Measurements from ENCODE around the gene LRPAP1.
"Not testable (repeated sequence)": the region's sequence is repeated elsewhere in the genome, so short reads cannot be mapped to it uniquely, and the experiment has no call there.

Gene LRPAP1

DNA sequence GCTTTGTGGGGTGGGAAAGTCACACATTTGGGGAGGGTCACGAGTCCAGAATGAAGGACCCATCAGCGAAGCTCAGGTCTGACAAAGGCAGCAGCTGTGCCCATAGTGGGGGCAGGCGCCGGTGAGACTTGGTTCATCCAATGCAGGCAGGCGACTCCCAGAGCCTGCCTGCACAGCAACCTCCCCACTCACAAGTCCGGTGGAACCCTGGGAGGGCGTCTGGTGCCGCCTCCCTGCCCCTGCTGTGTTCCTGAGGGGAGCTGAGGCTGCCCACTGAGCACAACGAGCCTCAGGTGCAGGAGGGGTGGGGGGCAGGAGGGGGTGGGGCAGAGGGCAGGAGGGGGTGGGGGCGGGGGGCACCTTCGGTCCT is 13.7 kb downstream of the LRPAP1 start:
- DNase-seq, result no peak

DNA sequence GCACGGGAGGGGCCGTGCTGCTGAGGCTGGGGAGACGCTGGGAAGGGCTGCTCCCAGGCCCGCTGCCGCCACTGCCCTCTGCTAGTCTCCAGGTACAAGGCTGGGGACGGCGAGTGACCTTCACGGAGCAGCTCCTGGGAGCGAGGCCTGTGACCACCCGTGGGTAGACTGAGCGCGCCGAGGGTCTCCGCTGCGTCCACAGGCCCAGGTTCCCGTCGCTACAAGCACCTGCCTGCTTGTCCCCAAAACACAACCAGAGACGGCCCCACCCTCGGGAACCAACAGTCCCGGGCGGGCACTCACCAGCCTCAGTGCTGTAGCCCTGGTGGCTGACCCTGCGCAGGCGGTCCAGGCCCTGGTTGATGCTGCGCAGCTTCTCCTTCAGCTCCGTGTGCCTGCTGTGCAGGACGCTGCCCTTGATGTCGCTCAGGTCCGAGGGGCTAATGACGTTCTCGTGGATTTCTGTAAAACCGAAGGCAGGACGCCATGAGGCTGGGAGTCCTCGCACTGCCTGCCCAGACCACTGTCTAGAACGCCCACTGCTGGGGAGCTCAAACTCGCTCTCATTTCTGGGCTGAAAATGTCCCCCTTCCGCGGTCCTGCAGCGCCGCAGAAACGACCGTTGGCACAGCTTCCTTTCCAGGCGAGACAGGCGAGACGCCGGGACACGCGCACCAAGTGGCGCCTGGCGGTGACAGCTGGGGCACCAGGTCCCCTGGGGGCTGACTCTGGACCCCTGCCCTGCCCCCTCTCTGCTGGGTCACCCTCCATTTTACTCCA is 14.3 kb downstream of the LRPAP1 start:
- DNase-seq, result no peak

DNA sequence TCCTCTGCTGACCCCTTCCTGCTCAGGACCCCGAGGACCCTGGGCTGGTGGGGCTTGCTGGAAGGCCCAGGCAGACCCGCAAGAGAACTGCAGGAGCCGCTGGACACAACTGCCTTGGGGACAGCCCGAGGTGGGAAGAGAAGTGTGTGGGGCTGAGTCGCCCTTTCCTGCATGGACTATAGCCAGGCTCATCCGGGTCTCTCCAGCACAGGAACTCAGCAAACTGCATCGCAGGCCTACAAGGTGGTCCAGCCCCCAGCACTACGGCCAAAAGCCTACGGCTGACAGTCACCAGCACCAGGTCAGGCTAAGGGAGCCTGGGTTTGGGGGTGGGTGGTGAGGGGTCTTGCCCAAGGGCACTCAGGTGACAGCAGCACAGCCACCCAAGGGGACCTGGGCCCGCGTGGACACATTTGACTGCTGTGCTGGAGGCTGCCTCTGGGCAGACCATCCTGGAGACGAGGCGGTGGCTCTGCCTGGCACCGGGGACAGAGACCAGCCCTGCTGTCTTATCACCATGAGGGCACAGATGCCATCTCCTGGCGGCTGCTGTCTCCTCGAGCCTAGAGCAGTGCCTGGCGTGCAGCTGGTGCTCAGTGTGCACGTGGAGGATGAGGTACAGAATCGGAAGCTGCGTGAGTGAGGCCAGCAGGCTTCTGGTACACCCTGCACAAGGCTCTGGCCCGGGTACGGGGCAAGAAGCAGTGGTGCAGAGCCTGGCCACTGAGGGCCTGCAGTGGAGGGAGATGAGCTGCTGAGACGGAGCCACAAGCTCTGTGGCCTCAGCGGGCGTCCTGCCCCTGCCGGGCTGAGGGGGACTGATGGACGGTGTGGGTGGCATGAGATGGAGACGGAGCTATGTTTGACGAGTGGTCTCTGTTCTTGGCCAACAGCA is 15.1 kb downstream of the LRPAP1 start:
- DNase-seq, result no peak

DNA sequence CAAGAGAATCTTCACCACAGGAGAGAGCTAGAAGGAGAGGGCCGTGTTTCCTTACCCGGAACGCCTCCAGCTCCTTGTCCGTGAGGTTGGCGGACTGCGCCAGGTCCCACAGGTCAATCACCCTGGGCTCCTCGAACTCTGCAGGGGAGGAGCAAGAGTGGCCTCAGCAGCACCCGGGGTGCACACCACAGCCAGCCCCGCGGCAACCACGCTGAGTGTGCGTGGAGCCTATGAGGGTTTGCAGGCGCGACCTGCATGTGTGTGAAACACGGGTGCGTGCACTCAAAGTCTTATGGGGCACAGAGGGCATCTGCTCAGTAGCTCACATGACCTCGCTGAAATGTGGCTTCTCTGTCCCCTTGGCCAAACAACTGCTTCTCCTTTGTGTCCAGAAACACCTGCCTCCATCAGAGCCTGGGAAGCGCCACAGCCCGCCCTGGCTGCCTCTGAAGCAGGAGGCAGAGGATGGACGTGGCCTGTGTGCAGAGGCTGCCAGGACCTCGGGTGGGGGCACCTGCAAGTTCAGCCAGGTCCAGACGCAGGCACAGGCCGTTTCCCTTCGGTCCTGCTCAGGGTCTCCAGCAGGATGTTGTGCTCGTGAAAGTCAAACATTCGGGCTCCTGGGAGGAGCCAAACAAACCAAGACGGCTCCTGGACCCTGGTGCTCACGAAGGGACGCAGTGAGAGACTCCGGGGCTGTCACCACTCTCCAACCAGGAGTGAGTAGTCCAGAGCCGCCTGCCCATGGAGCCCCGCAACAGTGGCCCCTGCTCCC is 16.0 kb downstream of the LRPAP1 start:
- DNase-seq, result no peak

DNA sequence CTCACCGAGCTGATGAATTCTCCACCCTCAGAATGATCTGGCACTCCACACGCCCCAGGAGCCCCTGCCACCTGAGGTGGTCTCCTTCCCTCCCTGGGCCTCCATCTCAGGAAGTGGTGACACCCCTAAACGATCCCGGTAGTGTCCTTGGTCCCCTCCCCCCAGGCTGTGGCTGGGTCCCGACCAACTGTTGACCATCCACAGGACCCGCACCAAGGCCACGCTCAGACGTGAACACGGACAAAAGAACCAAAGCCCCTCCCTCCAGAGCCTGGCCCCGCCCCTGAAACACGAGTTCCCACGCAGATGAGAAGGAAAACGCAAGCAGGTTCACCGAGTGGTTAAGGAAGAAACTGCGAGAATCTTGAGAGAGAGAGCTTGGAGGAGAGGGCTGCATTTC is 16.6 kb downstream of the LRPAP1 start:
- DNase-seq, result no peak

DNA sequence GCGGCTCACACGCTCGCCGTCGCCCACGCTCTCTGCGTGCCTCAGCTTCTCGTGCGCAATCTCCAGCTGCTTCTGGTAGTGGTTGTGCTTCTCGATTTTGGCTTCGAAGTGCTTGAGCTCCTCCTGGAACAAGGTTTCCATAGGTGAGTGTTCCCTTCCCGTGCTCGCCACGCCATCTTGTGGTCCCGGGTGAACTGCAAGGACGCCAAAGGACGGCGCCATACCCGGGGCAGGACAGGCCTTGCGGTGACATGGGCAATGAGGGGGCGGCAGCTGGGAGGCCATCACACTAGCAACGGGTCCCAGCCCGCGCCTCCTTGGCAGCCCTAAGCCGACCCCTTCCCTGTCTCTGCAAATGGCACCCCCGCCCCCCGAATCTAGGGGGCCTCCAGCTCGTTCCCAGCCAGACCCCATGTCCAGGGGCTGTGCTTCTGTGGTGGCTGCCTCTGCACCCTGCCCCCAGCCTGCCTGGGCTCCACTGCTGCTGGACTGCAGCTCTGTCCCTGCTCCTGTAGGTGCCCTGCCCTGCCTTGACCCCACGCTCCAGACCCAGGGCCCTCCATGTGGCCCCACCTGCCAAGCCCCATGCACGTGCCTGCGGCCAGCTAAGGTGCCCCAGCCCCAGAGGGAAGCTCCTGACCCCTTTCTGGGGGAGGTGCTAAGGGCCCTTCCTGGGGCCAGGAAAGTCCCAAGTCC is 17.3 kb downstream of the LRPAP1 start:
- DNase-seq, result no peak

DNA sequence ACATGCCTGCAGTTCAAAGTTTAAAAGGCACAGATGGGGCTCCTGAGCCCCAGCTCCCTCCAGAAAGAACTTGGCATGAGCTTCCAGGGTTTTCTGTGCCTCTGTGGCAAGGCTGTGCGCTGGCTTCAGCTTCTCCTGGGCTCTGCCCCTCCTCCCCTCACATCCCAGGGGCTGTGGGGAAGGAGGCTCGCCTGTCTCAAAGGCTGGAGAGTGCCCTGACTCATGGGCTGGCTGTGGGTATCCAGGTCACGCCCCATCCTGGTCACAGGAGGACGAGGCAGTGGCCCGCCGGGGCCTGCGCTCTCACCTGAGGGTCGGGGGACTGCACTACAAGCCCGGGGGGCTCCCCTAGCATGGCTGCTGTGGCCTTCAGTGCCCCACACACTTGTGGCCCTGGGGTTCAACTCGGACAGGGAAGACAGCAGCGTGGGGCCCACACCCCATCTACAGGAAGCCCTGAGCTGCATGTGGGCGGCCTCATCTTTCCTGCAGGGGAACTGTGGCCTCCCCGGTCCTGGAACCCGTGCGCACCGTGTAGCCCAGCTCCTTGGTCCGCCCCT is 17.9 kb downstream of the LRPAP1 start:
- DNase-seq, result no peak

DNA sequence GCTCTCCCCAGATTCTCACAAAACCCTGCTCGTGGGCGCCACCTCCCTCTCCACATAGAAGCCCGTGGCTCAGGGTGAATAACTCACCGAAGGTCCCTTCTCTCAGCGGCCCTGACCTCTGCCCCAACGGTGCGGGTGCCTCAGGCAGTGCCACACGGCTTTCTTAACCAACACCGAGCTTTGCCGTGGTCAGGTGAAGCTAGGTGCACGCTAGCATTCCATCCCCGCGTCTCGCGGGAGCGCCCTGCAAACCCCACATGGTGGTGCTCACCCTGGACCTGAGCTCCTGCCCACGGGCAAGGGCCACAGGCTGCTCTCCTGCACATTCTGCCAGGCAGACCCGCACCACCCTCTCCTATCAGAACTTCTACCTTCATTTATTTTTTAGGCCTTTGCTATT is 18.4 kb downstream of the LRPAP1 start:
- DNase-seq, result no peak

DNA sequence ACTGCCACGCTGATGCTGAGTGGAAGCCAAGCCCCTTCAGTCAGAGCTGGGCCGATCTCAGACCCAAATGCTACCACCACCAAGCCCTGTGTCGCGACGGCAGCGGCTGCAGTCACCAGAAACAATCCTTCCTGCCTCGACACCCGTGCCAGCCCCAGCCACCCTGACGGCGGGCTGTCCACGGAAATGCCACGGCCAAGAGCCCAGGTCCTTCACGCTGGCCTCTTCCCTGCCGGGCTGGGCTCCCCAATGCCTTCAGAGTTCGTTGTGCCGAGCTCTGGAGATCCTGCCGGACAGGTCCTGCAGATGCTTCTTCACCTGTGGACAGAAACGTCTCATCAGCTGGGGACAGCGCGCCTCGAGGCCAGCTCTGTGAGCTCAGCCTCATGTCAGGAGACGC is 19.5 kb downstream of the LRPAP1 start:
- DNase-seq, result no peak

DNA sequence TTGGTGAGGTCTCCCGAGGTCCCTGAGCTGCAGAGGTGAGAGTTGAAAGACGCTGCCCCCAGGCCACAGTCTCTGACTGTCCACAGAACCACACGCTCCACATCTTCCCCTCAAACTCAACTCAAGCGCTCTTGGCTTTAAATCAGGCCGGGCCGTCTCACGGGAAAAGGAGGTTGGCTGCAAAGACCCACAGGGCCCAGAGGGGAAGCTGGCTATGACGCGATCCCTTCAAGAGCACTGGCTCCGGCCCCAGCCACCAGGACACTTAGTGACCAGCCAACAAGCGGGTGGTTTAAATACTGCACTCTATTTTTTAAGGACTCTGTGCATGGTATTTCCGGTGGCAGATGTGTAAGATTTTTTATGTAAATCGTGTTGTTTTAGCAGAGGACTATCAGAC is 19.9 kb downstream of the LRPAP1 start:
- no peak for DNase-seq

DNA sequence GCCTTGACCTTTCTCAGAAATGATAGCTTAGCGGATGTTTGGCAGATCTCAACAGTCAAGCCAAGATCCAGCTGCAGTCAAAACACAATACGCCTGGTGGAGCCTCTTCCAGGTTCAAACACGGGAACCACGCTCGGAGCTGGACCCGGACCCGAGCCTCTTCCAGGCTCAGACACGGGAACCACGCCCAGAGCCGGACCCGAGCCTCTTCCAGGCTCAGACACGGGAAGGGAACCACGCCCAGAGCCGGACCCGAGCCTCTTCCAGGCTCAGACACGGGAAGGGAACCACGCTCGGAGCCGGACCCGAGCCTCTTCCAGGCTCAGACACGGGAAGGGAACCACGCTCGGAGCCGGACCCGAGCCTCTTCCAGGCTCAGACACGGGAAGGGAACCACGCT is 20.6 kb downstream of the LRPAP1 start:
- not testable (repeated sequence) for DNase-seq

DNA sequence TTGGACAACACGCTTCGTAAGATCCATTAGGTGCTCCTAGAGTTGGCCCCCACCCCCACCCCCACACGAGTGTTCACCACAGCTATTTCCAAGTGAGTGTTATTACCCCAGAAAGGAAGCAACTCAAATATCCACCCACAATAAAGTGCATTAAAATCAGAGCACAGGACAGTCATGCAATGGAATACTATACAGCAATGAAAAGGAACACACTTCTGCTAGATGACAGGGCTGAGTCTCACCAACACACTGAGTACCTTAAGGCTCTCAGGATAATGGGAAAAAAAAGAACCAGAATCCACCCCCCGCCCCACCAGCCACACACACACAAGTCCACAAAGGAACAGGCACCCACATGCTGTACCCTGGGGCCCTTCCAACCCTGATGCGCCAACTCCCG is 21.0 kb downstream of the LRPAP1 start:
- DNase-seq, result no peak

DNA sequence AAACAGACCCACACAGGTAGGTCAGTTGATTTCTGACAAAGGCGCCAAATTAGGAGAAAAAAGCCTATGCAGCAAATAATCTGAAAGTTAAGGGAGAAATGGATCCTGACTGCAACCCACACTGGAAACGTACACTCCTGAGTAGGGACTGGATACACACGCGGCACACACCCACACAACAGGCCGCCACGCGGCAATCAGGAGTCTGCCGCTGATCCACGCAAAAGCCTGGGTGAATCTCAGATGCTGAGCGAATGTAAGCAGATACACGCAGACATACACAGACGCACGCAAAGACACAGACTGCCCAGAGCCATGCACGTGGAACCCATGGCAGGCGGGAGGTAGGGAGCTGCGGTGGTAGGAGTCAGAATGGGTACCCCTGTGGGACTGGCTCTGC is 21.7 kb downstream of the LRPAP1 start:
- DNase-seq, result no peak

DNA sequence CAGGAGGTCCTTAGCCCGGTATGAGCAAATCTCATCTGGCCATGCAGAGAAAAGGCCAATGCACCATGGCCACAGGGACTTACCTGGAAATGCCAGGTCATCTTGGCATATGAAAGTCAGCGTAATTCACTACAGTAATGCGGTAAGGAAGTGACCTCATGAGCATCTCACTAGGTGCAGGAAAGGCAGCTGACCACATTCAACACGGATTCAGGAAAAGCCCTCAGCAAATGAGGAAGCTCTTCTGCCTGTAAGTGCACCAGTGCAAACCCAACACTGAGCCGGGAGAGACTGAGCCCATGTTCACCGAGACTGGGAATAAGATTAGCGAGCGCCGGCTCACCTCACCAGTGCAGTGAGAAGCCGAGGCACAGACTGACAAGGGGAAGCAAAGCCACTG is 23.7 kb downstream of the LRPAP1 start:
- DNase-seq, result no peak

DNA sequence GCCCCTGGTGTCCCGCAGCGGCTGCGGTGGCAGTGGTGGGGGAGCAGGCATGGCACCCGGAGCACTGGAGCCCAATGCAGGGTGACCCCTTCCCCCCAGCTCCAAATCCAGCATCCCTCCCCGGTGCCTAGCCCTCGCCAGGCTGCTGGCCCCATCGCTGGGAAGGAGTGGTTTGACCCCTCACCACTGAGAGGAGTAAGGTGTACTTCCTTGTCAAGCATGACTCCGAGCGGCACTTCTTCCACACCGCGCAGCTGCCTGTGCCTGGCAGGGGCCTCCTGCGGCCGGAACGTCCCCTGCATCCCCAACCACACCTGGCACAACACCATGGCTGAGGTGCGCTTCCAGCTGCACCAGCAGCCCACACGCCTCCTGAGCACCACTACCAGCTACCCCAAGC is 27.0 kb downstream of the LRPAP1 start:
- no peak for DNase-seq

DNA sequence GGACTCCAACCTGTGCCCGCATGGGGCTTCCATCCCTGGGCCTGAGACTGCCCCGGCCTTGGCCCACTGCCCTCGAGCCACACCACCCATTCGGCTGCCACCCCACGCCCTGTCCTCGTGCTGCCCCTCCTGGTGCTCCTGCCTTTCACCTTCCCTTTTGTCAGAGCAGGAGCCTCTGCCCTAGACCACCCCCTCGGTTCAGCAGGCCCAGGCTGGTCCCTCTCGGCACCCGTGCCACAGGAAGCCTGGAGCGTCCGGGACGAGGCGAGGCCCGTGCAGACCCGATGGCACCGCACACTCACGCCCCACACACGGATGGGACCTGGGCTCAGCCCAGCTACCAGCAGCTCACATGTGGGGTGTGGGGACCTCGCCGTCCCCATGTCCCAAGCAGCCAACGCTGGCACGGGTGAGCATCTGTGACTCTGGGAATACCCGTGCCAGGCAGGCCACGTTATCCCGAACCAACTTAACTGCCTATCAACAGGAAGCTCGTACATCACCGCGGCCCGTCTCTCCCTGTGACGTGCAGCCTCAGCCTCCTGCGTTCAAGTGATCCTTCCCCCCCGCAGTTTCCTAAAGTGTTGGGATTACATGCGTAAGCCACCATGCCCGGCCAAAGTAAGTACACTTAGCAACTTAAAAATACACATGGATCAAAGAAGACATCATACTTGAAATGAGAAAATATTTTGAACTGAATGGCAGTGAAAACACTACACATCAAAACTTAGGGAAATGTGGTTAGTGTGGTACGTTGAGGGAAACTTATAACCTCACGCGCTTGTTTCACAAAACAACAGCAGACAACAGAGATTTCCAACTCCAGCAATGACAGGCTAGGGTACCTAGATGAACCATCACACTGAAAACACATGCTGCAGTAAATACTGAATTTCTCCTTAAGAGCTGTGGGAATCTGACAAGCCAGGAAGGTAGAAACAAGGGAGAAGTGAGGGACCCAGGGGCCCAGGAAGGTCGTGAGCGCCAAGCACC is 29.0 kb downstream of the LRPAP1 start:
- DNase-seq, result no peak

DNA sequence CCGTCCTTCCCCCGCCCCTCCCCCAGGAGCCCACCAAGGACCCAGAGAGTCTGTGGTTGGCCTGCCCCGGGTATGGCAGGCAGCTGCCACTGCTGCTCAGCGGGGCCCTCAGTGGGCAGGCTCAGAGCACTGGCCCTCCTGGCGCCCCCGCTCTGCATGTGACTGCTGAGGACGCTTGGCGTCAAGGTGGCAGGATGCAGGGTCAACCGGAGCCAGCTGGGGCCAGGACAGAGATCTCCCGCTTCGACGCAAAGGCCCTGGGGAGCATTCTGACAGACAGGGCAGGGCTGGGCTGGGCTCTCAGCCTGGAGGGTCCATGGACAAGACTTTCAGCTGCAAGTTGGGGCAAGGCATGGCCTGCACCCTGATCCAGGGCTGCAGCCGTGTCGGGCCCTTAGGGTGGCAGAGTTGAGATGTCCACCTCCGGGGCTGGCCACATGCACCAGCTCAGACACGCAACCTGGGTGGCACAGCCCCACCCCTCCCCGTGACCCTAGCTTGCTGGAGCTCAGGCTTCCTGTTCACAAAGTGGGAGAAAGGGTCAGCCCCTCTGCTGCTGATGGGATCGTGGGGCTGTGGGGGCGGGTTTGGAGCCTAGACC is 30.3 kb downstream of the LRPAP1 start:
- no peak for DNase-seq

DNA sequence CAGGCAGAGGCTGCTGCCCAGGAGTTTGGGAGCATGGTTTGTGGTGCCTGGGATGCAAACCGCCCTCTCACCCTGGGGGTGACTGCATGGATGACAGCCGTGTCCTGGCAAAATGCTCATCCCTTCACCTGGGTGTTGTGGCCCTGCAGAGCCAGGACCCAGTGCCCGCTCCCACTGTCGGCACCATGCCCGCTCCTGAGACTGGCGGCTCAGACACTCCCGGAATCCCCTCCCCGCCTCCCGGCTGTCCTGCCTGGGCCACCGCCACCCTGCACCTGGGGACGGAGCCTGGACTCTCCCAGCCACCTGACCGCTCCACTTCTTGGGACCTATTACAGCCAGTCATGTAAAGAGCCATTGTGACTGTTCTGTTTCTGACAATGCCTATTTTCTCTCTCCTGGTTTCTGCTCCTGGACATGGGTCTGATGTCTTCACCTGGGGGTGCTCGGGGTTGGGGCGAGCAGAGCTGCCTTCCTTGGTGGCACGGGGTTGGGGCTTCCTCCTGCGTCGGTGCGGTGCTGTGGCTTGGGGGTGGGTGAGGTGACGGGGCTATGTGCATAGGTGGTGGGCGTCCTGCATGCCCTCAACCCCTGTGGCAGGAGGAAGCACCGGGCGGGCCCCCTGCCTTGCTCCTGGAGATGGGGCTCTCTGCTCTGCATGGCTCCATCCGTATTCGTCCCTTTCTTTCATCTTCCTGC is 30.9 kb downstream of the LRPAP1 start:
- DNase-seq, result no peak

DNA sequence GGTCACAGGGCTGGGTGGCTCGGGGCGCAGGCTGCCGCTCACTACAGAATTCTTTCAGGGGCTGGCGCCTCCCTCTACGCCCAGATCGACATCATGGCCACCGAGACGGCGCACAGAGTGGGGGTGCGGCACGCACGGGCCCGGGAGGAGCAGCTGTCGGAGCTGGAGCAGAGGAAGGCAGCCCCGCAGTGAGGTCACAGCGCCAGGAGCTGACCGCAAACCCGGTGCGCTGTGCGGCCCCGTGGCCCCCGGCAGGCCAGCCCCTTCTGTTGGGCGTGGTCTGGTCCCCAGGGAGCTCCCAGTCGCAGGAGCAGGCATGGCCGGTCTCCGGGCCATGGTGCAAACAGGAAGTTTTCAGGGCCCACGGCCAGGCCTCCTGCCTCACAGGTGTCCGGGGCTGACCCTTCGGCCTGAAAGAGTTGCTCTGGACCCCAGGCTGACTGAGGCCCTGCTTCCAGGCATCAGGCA is 31.6 kb downstream of the LRPAP1 start:
- no peak for DNase-seq

DNA sequence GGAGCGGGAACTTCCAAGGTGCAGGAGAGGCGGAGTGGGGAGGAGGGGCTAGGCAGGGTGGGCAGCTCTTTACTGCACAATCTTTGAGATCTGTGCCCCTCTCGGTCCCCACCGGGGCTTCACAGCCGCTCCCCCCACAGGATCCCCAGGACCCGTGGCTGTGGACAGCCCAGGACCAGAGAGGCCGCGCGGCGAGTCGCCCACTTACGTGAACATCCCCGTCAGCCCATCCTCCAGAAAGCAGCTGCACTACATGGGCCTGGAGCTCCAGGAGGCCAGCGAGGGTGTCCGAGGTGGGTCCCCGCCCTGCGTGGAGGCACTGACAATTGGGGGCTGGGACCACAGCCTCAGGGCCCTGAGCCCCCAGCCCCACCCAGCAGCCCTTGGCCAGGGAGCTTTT is 32.1 kb downstream of the LRPAP1 start:
- no peak for DNase-seq

All from fibroblast of skin of abdomen (primary cell).